ENCODE results near the gene CPA3.
A peak's percentile ranks its signal among the peaks of the same experiment; 100 is the strongest.

Gene CPA3

DNA sequence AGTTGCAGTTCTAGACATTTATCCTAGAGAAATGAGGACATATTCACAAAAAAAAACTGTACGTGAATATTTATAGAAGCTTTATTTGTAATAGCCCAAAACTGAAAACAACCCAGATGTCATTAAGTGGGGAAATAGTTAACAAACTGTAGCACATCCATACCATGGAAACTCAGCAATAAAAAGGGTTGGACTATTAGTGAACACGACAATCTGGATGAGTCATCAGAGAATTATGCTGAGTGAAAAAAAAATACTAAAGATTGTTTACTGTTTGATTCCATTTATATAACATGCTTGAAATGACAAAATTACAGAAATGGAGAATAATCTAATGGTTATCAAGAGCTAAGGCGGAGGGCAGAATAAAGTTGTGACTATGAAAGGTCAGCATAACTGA lies 59.5 kb downstream of the CPA3 start:
- DNase-seq: no peak

DNA sequence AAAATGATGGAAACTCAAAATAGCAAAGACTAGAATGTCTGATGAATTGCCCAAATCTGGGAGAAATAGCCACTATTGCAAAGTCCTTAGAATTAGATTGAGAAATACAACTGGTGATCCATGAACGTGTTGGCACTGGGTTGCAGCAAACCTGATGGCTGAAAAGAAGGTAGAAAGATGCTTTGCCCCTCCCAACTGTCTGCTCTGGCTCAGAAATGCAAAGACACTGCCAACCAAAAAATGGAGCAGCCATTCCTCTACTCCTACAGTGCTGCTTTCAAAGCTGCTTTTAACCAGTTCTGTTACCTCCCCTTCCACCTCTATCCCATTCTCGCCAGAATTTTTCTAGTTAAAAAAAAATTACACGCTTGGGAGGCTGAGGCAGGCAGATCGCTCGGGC lies 60.7 kb downstream of the CPA3 start:
- no peak for DNase-seq

DNA sequence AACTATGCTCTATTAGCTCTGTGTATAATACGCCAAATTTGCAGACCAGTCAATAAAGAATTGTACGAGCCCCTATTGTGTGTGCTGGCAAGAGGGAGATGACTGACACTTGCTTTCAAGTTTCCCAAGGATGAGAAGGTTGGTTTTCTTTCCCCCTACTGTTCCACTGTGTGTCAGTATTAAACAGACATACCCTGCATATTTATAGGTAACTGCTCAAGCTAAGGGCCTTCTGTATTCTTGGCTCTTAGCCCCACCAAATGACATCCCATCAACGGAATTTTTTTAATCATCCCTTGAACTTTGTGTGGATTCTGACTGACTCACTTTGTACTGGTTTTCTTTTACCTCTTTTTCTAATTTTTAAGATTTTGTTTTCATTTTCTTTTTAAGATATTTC lies 65.7 kb downstream of the CPA3 start:
- no peak for DNase-seq

DNA sequence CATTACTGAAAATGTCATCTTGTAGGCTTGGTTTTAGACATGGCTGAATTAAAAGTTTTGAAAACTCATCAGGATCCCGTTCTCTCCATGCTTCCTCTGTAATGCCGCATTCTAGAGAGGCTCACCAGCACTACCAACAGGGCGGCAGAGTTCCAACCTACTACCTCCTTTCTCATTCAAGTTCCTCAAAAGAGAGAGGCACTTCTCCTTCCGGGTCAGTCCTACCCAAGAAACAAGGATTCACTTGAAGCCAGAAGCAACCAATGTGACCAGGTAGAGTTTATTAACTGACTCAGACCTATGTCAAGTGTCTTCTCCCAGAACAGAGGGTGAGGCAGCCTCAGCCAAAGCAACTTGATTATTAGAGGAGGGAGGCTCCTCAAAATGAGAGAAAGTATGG lies 66.5 kb downstream of the CPA3 start:
- no peak for DNase-seq

DNA sequence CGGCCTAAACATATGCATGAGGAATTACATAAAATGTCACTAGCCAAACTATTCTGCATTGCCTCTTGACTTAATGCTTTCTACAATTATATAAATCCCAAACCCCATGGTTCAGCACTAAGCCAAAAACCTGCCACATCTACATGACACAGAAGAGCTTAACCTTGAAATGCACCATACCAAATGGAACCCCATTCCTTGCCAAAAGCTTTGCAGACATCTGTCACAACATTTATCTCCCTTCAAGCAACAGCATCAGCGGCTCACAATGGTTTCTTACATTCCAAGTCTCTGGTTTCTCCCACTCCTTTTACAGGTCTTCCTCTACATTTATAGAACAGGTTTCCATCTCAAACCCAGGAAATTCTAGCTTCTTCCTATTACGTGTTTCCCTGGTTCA lies 67.9 kb downstream of the CPA3 start:
- no peak for DNase-seq

DNA sequence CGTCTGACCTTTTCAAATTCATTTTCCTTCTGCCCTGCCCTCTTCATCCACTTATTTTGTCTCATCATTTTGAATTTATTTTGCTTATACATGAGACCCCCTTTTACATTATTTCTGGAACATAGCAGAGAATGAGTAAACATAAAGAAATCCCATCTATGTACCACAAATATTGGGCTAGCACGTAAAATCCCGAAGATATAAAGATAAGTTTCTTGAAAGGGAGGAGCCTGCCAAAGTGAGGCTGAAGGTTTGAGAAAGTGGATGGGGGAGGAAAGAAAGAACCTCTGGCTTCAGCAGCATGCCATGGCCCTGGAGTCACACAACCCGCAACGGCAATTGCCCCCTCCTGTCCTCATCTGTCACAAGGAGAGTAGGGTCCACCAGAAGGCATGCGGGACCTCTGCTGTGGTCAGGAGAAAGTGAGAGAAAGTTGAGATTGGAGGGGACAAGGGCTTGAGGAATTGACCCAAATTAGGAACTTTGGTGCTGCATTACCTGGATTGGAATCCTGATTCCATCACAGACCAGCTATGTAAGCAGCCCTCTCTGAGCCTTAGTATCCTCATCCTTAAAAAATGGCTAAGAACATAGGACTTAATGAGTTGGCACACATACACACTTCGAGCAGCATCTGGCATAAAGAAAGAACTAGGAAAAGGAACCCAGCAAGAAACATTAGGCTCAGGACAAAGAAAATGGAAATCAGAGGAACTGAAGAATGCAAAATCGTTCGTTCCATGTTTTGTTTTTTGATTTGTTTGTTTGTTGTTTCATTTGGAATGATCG lies 72.6 kb downstream of the CPA3 start:
- DNase-seq: no peak

DNA sequence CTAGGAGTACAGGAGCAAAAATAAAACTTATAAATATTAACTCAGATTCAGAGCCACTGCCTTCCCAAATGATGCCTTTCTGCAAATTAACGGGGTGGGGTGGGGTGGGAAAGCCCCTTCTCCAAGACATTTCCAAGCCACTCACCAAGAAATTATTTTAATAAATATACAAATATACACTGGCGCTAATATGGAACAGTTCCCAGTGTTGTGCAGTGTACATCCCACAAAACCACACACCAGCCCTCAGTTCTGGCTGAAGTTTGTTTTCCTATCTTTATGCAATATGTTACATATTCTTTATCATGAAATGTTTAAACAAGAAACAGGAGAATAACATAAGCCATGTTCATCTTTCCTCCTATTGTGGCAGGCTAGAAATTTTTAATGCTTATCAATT lies 73.2 kb downstream of the CPA3 start:
- no peak for DNase-seq

DNA sequence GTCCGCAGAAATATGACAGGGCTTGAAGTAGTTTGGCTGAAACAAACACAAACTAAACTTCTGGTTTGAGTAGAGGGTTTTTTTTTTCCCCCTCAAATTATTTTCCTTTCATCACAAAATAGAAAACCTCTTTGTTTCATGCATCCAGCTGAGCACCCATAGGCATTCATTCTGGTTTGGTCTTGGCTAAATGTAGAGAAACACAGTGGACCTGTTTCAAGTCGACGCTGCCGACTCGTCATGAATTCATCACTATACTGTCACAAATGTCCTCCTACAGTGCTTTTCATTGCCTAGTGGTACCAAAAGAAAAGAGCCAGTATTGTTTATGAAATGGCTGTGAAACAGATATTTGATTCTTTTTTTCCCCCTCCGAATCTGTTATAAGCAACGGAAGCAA lies 73.8 kb downstream of the CPA3 start:
- no peak for DNase-seq

DNA sequence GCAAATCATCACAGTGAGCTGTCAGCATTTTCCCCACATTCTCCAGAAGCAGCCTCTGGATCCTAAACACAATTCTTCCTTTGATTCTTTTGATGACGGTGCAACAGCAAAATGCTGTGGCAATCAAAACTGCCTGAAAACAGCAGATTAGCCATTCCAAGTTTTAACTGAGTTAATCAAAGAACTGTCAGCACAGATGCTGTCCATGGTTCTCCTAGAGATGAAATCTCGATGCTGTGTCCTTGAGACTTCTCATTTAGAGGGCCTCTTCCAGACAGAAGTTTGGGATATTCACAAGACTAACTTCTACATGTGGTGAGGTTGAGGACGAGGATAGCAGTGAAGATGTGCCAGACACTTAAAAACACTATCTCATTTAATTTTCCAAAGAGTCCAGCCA lies 75.9 kb downstream of the CPA3 start:
- DNase-seq: no peak

DNA sequence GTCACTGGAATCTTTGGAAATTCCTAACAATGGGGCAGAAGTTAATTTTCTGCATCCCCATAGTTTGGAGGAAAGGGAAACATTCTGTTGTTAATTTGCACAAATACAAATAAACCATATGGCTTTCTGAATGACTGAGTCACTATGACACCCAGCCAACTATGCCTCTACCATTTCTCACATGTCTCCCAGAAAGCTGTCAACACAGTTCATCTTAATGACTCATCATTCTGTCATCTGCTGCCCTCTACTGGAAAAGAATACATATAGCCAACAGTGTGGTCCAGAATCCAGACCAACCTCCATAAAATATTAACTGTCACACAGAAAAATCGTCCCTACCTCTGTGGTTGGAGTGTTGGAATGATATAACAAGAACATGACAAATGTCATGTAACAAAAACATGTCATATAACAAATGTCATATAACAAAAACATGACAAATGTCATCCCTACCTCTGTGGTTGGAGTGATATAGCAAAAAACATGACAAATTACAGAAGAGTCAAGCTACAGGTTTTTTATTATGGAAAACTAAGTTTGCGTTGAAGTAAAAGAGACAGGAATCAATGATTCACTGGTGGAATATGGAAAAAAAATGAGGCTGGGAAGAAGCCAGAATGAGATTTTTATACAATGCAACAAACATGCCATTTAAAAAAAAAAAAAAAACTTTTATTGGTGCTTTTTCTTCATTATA lies 78.6 kb downstream of the CPA3 start:
- peak; percentile 6 for DNase-seq

DNA sequence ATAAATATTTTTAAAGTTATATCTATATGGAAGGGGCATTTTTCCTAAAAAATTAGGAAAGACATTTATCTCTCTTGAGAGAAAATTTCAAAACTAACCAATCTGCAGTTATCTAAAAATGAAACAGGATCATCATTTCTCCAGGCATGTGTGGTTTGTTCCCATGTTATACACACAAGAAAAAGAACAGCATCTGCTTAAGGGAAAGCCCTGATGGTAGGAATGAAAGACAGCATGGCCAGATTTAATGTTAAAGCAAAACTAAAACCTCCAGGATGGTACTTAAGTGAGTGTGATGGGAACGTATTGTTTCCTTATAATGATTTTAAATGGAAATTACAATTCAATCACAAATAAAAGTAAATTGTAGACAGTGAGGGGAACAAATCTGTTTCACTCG lies 80.0 kb downstream of the CPA3 start:
- no peak for DNase-seq

Data from stimulated activated CD4-positive, alpha-beta T cell treated with anti-CD3 and anti-CD28 coated beads, Interleukin-1b, Interleukin-23, amount 100 ng/mL, for 48 hours (primary cell).